GM18907 (cell line): ENCODE measurements around the gene MEIS2.
A peak's percentile ranks its signal among the peaks of the same experiment; 100 is the strongest.

ENCODE experiments used
- ATAC-seq: cut with Tn5 transposase; IDR thresholded peaks from one replicate; pipeline ENCODE4 v1.9.1; 2021; ENCODE audit warnings: mild to moderate bottlenecking, moderate library complexity; ENCODE audit not compliant: unreplicated experiment

MEIS2 gene

DNA sequence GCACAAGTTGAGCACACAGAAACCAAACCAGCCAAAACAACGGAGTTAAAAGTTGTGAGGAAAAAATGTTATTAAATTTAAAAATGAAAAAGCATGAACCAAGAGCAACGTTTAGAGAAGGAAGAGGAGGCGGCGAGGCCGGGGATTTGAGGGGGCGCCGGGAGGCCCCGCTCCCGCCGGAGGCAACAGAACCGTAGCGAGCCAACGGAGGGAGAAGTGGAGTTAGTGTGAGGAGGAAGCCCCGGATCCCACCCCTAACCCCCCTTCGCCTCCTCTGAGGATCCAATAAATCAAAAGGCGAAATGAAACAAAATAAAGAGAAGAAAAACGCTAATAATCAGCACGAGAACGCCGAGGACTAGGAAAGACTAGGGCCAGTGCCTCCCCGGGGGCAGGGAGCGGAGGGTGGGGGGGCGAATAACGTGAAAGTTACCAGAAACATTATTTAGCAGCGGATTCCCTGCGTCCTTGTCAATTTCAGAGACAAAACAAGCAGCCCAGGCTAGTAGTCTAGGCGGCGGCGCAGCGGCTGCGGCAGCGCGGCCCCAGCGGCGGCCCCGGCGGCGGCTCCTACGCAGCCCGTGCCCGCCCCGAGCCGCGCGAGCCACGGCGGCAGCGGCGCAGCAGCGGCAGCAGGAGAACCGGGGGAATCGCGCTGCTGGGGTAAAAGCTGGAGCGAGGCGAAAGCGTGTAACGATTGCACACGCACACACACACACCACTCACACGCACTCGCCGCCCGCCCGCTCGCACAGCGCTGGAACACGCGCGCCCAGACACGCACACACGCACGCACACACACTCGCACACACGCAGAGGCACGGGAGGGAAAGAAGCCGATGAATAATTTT lies 1.7 kb downstream of the MEIS2 start:
- ATAC-seq, result peak; percentile 37

DNA sequence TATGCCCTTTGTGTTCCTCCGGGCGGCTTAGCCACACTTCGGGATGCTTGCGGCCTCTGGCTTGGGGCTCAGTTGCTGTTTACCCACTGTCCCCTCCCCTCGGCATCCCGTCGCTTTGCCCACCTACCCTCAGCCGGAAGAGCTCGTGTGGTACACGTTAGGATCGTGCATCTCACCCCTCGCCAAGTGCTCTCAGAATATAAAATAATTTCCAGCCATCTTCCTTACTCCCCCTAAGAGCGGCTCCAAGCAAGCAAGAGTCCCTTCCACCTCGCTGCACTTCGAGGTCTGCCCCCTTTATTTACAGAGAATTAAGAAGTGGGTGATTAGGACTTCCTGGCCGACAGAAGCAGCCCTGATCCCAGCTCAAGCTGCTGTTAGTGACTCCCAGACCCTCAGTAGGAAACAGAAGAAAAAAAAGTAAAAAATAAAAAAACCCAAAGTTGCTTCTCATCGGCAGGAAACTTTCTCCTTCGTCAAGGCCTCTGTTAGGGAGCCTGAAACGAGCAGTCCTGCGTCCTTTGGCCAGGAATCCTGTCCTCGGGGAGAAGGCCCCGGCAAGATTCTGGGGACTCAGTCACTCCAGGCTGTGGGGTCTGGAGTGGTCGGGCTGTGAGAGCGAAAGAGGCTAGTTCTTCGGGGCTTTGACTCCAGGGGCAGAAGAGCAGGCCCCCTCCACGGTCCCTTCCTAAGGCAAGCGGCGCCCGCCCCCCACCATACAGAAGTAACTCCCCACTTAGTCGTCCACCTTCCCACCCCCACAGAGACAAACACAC lies 3.0 kb downstream of the MEIS2 start:
- no peak for ATAC-seq

DNA sequence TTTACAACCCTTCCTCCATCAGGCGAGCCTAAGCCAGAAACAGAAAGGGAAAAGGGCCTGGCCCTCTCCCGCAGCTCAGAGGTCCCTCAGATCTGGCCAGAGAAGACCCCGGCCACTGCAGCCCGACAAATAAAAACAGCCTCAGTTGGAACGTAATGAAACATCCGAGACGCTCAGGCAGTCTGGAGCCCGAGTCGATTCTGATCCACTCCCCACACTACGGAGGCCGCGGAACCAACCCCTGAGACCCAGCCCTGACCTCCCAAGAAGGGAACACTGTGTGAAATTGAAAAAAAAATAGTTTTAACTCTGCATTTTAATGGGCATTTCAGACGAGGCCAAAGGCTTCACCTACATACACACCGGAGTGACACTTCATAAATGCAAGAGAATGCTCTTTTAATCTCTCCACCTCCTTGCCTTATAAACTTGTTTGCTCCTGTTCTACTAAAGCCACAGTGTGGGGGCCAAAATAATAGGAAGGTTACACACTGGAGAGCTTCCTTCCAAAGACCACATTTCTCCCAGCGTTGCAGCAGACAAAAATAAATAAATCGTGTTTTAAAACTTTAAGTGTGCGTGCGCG lies 3.7 kb downstream of the MEIS2 start:
- no peak for ATAC-seq

DNA sequence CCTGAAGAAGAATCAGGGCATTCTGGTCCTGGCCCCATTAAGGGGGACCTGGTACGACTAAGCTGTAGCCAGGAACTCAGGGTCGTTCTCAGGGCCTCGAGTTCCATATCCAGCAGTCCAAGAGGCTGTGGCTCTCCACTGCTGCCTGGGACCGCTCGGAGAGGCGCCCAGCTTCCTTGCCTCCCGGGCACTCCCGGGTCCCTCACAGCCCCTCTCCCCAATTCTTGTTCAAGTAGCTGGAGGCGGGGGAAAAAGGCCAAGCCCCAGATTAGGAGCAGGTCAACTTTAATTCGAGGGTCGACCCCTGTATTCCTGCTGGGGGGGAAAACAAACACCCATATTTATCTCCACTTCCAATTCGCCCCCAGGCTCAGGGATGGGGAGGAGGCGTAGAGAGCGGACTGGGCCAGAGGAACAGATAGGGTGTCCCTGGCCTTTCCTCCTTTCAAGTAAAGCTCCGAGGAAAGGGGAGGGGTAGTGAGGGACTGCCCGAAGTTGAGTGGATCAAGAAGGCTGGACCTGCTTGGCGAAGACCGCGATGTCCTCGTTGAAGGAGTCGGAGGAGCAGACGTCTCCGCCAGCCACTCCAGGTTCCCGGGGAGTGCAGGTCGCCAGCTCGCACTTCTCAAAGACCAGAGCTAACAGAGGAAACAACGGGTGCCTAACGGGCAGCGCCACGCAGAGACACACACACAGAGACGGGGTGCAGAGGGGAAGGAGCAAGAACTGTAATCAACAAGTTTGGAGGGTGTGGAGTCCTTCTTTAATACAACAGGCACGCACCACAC lies 4.4 kb downstream of the MEIS2 start:
- ATAC-seq, result no peak

DNA sequence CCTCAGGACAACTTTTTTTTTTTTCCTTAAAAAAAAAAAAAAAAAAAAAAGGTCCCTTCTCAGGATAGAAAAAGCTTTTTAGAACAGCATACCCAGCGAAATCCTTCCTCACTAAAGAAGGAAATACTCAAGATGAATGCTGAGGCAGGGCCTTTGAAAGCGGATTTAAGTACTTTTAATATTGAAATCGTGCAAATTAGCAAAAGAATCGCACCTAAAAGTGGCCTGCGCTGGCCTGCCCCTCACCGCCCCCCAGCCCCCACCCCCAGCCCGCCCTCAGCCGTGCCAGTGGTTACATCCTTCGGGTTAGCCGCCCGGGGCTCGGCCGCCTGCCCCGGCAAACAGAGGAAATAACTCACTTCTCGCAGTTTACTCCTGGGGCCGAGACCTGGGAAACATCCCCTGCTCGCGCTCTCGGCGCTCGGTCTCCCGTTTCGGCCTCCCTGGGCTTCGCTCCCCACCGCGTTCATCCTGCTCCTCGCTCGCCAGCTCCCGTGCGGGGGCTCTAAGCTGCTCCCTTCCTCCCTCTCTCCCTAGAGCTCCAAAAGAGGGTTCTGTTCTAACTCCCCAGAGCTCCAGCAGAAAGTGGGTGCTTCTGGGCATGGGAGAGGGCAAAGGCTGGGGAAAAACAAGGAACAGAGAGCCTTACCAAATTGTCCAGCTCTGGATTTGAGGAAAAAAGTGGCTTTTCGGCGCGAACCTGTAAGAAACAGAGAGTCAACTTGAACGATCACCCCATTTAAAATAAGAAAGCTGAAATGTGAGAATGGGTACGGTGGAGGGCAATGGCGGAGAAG lies 5.2 kb downstream of the MEIS2 start:
- ATAC-seq, result no peak

DNA sequence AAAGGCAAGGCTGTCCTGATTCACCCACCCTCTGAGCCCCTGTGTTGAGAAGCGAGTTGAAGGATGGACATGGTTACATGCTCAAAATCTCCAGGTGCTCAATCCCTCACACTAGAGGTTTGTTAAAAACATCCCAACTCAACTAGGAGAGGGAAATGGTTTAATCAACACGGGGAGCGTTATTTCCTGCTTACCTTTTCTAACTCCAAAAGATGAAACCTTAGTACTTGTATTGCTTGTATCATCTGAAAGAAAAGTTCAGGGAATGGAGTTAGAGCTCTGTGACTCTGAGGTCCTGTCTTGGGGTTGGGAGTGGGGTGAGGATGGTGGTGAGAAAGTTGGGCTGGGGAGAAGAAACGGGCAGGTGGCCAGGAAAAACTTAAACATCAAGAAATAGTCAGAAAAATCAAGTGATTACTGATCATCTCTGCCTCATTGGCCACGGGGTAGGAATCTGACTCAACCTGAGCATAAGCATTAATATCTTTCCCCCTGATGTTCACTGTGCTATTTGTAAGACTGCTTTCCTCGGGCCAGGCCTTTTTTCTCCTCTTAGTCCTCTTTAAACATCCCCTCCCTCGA lies 5.9 kb downstream of the MEIS2 start:
- no peak for ATAC-seq

DNA sequence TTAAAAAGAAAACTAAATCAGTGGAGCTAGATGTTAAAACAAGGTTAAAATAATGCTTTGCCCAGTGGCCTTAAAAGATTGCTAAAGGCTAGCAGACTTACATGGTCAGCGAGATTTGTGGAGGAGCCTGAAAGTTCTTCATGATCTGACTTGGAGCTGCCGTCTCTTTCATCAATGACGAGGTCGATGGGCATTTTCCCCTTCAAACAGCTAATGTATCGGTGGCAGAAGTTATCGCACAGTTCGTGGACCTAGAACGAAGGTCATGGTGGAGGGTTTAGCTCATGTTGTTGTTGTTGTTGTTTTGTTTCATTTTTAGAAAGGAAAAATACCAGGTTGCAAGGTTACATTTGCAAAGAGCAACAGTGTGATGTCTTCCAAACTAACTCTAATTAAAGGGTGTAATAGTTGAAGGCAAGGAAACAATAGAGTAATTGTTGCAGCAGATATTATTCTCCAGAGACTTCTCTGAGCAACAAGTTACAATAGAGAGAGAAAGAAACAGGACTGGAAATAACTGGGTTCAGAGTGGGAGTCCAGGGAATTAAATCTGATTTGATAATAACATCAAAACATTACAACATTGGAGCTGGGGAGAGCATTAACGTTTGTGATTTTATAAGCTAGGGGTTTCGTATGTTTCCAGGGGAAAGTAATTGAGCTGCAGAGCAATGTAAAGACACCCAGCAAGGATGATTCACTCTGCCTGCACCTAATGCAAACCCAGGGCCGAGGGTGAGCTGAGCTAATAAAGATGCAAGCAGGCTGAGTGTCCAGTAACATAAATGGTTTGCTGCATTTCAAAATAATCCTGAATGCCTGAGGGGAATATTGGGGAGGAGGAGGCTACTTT lies 6.6 kb downstream of the MEIS2 start:
- ATAC-seq, result no peak

DNA sequence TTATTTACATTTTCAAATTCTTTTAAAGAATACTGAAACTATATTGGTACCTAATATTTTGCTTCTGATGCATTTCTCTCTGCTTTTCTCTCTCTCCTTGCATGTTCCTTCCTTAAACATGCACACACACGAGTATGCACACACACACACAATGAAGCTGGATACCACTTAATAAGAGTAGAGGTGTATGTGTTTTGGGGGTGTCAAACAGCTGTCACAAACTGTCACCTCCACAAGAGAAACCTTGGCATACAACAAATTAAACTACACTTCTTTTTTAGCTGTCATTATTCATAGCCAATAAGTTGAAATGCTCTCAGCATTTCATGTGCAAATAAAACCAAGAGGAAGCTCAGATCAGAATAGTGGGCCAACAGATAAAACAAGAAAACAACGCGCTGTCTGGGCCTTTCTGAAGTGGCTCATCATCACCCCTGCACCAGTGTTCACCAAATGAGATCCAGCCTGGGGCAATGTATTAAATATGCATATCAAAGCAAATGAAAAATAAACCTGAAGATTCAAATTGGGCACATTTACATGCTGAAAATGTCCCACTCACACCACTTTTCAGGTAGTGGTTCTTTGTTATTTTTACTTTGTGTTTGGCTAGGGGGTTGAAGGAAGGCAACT lies 9.7 kb downstream of the MEIS2 start:
- no peak for ATAC-seq

DNA sequence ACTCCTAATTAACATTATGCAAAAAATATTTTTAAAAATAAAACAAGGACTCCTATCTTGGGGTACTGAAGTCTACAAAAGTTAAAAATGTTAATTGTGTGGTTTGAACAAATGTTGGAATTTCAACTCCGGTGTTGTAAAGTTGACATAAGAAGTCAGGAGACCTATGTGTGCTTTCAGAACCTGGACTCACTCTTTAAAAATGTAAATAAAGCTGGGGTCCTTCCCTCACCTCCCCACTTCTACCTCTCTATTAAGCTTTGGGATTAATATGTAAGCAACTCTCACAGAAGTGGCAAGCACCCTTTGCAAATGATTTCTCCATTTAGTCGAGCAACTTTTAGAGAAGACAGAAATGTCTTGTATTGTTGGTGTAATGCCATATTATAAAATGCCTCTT lies 11.9 kb downstream of the MEIS2 start:
- no peak for ATAC-seq

DNA sequence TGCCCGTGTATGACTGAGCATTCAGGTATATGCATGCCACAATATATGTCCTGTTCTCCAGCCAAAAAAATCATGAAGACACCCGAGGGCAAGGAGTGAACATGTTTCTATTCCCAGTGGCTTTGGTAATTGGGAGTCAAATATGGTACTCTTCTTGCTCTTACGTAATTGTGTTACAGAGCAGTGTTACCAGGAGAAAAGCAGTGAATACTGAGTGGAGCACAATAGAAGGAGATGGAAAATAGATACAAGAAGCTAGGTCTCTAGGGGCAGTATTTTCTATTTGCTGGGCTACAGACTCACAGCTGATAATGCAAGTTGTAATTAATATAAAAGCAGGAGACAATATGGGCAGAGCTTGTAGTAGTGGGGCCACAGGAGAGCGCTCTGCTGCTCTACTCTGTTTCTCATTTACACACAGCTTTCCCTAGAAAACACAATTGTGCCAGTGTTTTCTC lies 13.2 kb downstream of the MEIS2 start:
- no peak for ATAC-seq

DNA sequence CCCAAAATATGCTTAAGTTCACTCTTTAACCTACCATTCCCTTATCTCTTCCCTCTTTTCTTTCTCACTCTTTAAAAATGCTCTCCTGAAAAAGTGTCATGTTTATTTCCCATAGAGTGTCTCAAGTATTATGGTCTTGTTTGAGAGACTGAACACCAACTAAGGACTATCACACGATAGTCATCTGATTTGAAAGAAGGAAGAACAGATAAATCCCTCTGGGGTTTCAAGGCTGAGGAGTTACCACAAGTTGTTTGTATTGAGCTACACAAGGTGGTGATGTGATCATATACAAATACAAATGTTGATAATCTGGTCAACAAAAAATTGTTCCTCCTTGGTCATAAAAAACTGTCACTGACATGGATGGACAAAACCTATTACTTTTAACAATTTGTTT lies 13.8 kb downstream of the MEIS2 start:
- no peak for ATAC-seq

DNA sequence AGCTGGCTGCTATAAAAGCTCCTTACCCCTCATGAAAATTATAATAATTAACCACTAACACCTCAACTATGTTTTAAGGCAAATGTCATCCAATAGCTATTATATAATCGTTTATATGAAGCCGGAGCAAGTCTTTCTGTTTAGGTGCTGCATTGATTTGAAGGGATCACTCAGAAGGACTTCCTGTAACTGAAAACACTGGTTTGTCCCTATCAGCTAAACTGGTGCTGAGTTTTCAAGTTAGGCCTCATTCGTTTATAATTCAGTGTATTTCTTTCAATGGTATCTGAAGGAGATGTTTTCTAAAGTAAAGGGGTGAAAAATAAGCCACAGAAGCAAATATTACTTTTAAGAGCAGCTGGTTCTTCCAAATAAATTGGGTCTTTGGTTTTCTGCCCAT lies 14.2 kb downstream of the MEIS2 start:
- no peak for ATAC-seq

DNA sequence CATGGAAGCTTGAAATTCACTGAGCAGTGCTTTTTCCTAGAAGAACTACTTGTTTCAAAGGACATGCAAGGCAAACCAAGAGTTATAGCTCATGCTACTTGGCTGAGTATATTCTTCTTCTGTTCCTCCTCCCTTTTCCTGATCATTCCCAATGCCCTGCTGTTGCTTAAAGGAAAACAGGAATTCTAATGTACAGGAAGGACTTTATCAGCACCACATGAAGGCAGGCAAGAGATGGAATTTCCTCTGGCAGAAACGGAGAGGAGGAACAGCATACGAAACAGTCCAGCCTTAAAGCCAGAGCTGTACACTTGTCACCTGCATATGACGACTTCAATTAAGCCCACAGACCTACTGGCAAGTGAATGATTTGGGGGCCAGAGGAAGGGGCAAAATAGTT lies 15.7 kb downstream of the MEIS2 start:
- ATAC-seq, result no peak

DNA sequence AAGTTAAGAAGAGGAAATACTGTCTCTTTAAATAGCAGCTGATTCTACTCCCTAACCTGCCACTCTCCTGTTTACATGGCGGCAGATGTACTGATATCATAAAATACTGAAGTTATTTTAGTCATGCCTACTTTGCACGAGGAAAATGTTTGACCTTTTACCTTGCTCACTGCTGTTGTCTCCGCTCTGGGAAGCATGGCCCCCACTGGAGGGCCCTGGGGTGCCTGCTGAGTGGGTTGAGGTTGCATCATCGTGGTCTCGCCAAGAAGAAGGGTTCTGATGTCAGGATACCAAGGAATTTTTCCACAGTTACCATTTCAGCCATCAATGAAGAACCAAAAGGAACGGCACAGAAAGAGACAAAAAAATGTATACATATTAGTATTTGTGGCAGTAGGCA lies 16.7 kb downstream of the MEIS2 start:
- ATAC-seq, result no peak

DNA sequence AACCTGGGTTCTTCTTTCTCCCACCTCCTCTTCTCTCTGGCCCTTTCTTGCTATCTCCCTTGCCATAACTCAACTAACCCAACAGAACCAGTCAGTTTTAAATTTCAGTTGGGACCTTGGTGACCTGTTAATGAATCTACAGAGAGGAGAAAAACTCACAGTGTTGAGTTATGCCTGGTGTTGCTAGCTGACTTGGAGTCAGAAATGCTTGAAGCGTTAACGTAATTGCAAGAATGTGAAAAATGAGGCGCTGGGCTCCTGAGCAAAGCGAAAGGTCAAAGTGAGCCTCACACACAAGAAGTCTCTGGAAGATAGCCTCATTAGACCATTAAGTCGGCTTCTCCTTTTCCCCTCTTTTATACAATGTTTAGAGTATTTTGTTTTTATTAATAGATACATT lies 18.4 kb downstream of the MEIS2 start:
- no peak for ATAC-seq

DNA sequence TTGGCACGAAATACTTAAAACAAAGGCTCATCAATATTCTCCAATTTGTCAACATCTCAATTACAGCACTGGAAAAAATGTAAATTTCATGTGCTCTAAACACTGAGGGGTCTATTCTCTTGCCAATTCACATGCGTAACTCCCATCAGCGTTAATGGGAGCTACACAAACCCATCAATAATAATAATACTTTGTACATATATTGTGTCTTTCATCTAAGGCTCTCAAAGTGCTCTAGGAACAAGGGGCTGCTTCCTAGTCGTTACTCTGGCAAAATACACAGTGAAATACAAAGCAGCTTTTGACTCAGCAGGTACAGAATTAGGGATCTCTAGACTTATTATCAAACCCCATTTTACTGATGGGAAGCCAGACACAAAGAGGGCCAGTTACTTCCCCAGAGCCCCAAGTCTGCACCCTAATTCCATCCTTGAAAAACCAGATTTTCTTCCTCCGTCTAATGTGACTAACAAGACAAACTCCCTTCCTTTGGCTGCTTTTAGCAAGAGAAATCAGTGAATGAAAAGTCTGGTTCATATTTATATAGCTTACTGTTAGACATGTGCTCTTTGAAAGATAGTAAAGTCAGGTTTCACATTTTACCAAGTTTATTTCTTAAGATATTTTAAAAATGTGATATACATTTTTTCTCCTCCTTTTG lies 20.0 kb downstream of the MEIS2 start:
- no peak for ATAC-seq

DNA sequence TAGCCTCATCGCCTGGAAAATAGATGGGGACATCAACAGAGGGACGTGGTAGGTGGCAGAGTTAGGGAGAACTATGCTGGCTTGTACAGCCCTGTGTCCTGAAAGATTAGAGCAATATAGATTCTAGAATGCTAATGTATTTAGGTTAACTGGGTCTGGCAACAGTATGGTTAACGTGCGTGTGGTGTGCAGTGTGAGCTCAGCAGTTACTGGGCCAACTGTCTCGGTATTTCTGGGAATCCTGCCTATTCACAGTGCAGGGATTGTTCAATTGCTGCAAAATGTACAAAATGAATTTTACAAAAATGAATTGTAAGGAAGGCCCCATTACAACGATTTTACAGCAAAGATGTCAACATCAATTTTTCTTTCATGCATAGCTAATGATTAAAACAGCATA lies 20.6 kb downstream of the MEIS2 start:
- no peak for ATAC-seq

DNA sequence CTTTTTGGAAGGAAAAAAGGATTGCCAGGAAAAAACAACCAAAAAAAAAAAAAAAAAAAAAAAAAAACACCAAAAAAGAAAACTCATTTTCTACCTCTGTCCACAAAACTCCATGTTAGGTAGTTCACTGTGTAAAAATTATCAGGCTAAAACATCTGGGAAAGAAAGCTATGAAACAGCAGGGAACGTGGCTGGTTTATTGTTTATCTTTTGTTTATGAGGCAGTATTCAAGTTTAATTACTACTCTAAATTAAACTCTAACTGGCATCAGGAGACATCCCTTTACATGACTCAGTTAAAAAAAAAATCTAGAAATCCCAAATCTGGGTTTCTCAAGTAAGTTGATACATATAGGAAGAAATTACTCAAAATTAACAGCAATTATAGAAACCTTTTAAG lies 21.8 kb downstream of the MEIS2 start:
- no peak for ATAC-seq
